Endothelial cell of umbilical vein (primary cell): ENCODE data around the gene TMPRSS13. TPM values are rescaled to one million over a fixed set of nuclear protein-coding genes. Genes with fewer than 3 reads are reported as not detected.

ENCODE experiments used
- BruUV-seq: library from RNA; stranded (reverse); fragments of 400-500 nt; replicated peaks from 2 replicates; lab custom pipeline; 2021; lab: Mats Ljungman, UMichigan
- CTCF ChIA-PET: fragments of 300-600, 350-600 bp; sonication (Branson Sonifier 250); formaldehyde crosslinking; loops from one replicate; lab custom pipeline; 2021; ENCODE audit warnings: antibody characterized with exemption, inconsistent platforms; lab: Charles Lee
- POLR2A ChIA-PET: fragments of 300-600, 350-600 bp; sonication (Branson Sonifier 250); formaldehyde crosslinking; loops from one replicate; lab custom pipeline; 2021; ENCODE audit warnings: antibody characterized with exemption, inconsistent platforms; lab: Charles Lee
- DNase-seq: peaks from one replicate; pipeline ENCODE4 v3.0.0-alpha.2; 2011; ENCODE audit warnings: low read depth, low spot score
- FAIRE-seq: peaks from 2 replicates; lab custom pipeline; 2011; peaks lifted over from hg19 to GRCh38; lab: Jason Lieb, UNC
- H2AFZ ChIP-seq: 2 replicates; pipeline ENCODE4 v1.6.0; 2012; ENCODE audit warnings: low read depth, low read length, control low read depth, inconsistent platforms
- H3K27ac ChIP-seq: 2 replicates; pipeline ENCODE4 v1.5.1; 2011; ENCODE audit warnings: low read depth, mild to moderate bottlenecking, control low read depth, low read length, moderate library complexity; ENCODE audit not compliant: insufficient read depth
- H3K27me3 ChIP-seq, 2 experiments: 2 replicates each; pipeline versions ENCODE4 v1.6.0 to v1.6.1; 2011; ENCODE audit warnings: low read length in 2 of 2, mixed read lengths in 1 of 2; ENCODE audit not compliant: control insufficient read depth in 2 of 2, insufficient read depth in 2 of 2
- H3K36me3 ChIP-seq, 2 experiments: 2 replicates in 1 of 2; 3 replicates in 1 of 2; pipeline ENCODE4 v1.5.1; 2011; ENCODE audit warnings: low read length in 2 of 2, mild to moderate bottlenecking in 1 of 2, moderate library complexity in 1 of 2; ENCODE audit not compliant: control insufficient read depth in 2 of 2, insufficient read depth in 2 of 2; ENCODE audit errors: extremely low read depth in 1 of 2
- H3K4me1 ChIP-seq: 3 replicates; pipeline ENCODE4 v1.5.1; 2011; ENCODE audit warnings: mild to moderate bottlenecking, low read length; ENCODE audit not compliant: control insufficient read depth, insufficient read depth; ENCODE audit errors: extremely low read depth
- H3K4me2 ChIP-seq: 2 replicates; pipeline ENCODE4 v1.6.1; 2011; ENCODE audit warnings: low read length, control low read depth, mixed read lengths; ENCODE audit not compliant: insufficient read depth
- H3K4me3 ChIP-seq, 3 experiments: fragments of 200-600 bp in 1 of 3; sonication (generic), shearing (Covaris generic) in 1 of 3; replicated peaks in 1 of 3; 2 replicates each; pipeline ENCODE4 v1.5.1; 2011 to 2016; ENCODE audit warnings: control low read depth in 3 of 3, low read length in 3 of 3, mild to moderate bottlenecking in 2 of 3, inconsistent platforms in 1 of 3, low read depth in 1 of 3, moderate library complexity in 1 of 3; ENCODE audit not compliant: insufficient read depth in 1 of 3
- H3K79me2 ChIP-seq: 2 replicates; pipeline ENCODE4 v1.6.0; 2012; ENCODE audit warnings: low read length, inconsistent platforms; ENCODE audit not compliant: control insufficient read depth, insufficient read depth
- H3K9ac ChIP-seq: replicated peaks from 2 replicates; pipeline ENCODE3; 2011; ENCODE audit warnings: low read length, control low read depth; ENCODE audit not compliant: insufficient read depth; ENCODE audit errors: extremely low read depth
- H3K9me1 ChIP-seq: replicated peaks from 3 replicates; pipeline ENCODE4 v1.6.0; 2011; ENCODE audit warnings: mild to moderate bottlenecking, low read length; ENCODE audit not compliant: control insufficient read depth, insufficient read depth; ENCODE audit errors: extremely low read depth
- H3K9me3 ChIP-seq: replicated peaks from 2 replicates; pipeline ENCODE4 v1.5.1; 2012; ENCODE audit warnings: low read length, inconsistent platforms; ENCODE audit not compliant: control insufficient read depth, insufficient read depth
- H4K20me1 ChIP-seq: replicated peaks from 2 replicates; pipeline ENCODE3; 2011; ENCODE audit warnings: mild to moderate bottlenecking, low read length; ENCODE audit not compliant: control insufficient read depth, insufficient read depth; ENCODE audit errors: extremely low read depth
- EZH2 ChIP-seq: IDR thresholded peaks from 2 replicates; pipeline ENCODE4 v1.6.1; 2012; ENCODE audit warnings: borderline replicate concordance, low read depth, mild to moderate bottlenecking, moderate library complexity, low read length, inconsistent platforms; ENCODE audit not compliant: severe bottlenecking
- FOS ChIP-seq: IDR thresholded peaks from 2 replicates; pipeline ENCODE4 v1.6.1; 2011; ENCODE audit warnings: mild to moderate bottlenecking, low read length, moderate library complexity, borderline replicate concordance; ENCODE audit not compliant: insufficient read depth
- GATA2 ChIP-seq: IDR thresholded peaks from 2 replicates; pipeline ENCODE4 v1.7.0; 2011; ENCODE audit warnings: low read depth, mild to moderate bottlenecking, moderate library complexity, mixed read lengths, low read length; ENCODE audit not compliant: insufficient read length, insufficient read depth
- JUN ChIP-seq: IDR thresholded peaks from 2 replicates; pipeline ENCODE4 v1.6.1; 2011; ENCODE audit warnings: borderline replicate concordance, low read depth; ENCODE audit not compliant: insufficient read length, insufficient read depth
- MAX ChIP-seq: IDR thresholded peaks from 2 replicates; pipeline ENCODE4 v1.6.1; 2011; ENCODE audit not compliant: insufficient read depth, insufficient read length
- MYC ChIP-seq: IDR thresholded peaks from one replicate; pipeline ENCODE4 v1.6.1; 2011; ENCODE audit warnings: mild to moderate bottlenecking, low read depth, low read length
- POLR2A ChIP-seq: IDR thresholded peaks from 2 replicates; pipeline ENCODE4 v1.6.1; 2012; ENCODE audit warnings: low read depth, mild to moderate bottlenecking, control low read depth, low read length
- POLR2AphosphoS5 ChIP-seq: IDR thresholded peaks from 2 replicates; pipeline ENCODE4 v1.6.1; 2012; ENCODE audit warnings: low read depth, mild to moderate bottlenecking, control low read depth, low read length, moderate library complexity; ENCODE audit not compliant: insufficient read depth
- dilution Hi-C: fragments of 300-500 bp; cut with MboI; formaldehyde crosslinking; loops from one replicate; pipeline ENCODE4 v1.15.0; 2019; ENCODE audit warnings: low sequenced_read_pairs; ENCODE audit not compliant: extremely low pct_ligation_motif_present
- intact Hi-C: fragments of 100-400 bp; cut with micrococcal nuclease; formaldehyde crosslinking; loops from one replicate; pipeline ENCODE4 v1.10.0; 2022
- polyA plus RNA-seq, 4 experiments: library from polyadenylated mRNA; depleted of rRNA in 3 of 4; stranded (reverse) in 3 of 4; unstranded in 1 of 4; fragments of >200 nt; gene quantifications; 2 replicates each; pipeline versions ENCODE4 v1.2.1 to v1.2.3, GENCODE V29; 2011 to 2012; ENCODE audit warnings: missing spikeins in 1 of 4
- total RNA-seq: library from RNA; stranded (reverse); gene quantifications from 2 replicates; pipeline ENCODE4 v1.2.3, GENCODE V29; 2021
- TF ChIP-seq, protein P1 (sequence below), 2 donors: IDR thresholded peaks; 1 replicate in 1 of 2; 2 replicates in 1 of 2; pipeline ENCODE4 v1.5.1; 2011; ENCODE audit warnings: low read length in 2 of 2, mild to moderate bottlenecking in 2 of 2, moderate library complexity in 2 of 2, control low read depth in 1 of 2, inconsistent platforms in 1 of 2, low read depth in 1 of 2; ENCODE audit not compliant: insufficient read depth in 1 of 2; ENCODE audit errors: extremely low read depth in 1 of 2

Gene TMPRSS13
- total and polyA plus RNA-seq, 2 donors (not counting 3 experiments of a cell fraction or from before 2014, with no cell fraction given): 0.22 to 0.46 TPM

GRCh38 chr11:117891362-117891761, 37.8 kb downstream of the TMPRSS13 start:
- Histone ChIP-seq H3K4me3 (no peak overlapping the region), H4K20me1 (no peaks in the 10 kb centered on the region), H3K4me1 (no peaks in the 10 kb centered on the region), H3K9me3 (no peaks in the 10 kb centered on the region), H3K36me3 (no peaks in the 10 kb centered on the region), H3K9me1 (no peaks in the 10 kb centered on the region), H3K79me2 (no peaks in the 10 kb centered on the region), H2AFZ (no peak overlapping the region), H3K27me3 (peaks cover 3 to 13% of the 10 kb centered on the region in 2 experiments), H3K9ac (no peak overlapping the region), H3K4me2 (no peak overlapping the region), H3K27ac (no peak overlapping the region)
- no TSS peak for BruUV-seq
- dilution Hi-C loops: no loop called here
- intact Hi-C loops: no loop called here
- FAIRE-seq: no peak
- TF ChIP-seq EZH2 (no peak), JUN (no peak), MYC (no peak), GATA2 (no peak)
- TF ChIP-seq, protein P1, sequence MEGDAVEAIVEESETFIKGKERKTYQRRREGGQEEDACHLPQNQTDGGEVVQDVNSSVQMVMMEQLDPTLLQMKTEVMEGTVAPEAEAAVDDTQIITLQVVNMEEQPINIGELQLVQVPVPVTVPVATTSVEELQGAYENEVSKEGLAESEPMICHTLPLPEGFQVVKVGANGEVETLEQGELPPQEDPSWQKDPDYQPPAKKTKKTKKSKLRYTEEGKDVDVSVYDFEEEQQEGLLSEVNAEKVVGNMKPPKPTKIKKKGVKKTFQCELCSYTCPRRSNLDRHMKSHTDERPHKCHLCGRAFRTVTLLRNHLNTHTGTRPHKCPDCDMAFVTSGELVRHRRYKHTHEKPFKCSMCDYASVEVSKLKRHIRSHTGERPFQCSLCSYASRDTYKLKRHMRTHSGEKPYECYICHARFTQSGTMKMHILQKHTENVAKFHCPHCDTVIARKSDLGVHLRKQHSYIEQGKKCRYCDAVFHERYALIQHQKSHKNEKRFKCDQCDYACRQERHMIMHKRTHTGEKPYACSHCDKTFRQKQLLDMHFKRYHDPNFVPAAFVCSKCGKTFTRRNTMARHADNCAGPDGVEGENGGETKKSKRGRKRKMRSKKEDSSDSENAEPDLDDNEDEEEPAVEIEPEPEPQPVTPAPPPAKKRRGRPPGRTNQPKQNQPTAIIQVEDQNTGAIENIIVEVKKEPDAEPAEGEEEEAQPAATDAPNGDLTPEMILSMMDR (IDR thresholded peaks at IDR 0.05; ENCODE audit: extremely low read depth in 1 of 2, insufficient read depth in 1 of 2, low read depth in 1 of 2, low read length in 2 of 2): no peak
- CTCF ChIA-PET: interaction anchor here (1.1 to 3.9 kb wide), 5 partner anchors 8 to 84 kb away, joined by 3 to 16 read pairs (median 4); no protein-coding TSS in a partner anchor
- POLR2A ChIA-PET: no interaction called here
- no peak for DNase-seq

GRCh38 chr11:117888139-117888566, 41.0 kb downstream of the TMPRSS13 start:
- Histone ChIP-seq H3K9me1 (no peaks in the 10 kb centered on the region), H3K9me3 (no peaks in the 10 kb centered on the region), H2AFZ (no peak overlapping the region), H3K9ac (no peak overlapping the region), H3K36me3 (no peaks in the 10 kb centered on the region), H3K4me2 (no peak overlapping the region), H3K27ac (no peak overlapping the region), H3K4me1 (no peaks in the 10 kb centered on the region), H3K4me3 (no peak overlapping the region), H4K20me1 (no peaks in the 10 kb centered on the region), H3K27me3 (peaks cover 7 to 10% of the 10 kb centered on the region in 2 experiments), H3K79me2 (no peaks in the 10 kb centered on the region)
- TF ChIP-seq GATA2 (no peak), POLR2AphosphoS5 (no peak), MYC (no peak), JUN (no peak), EZH2 (no peak), POLR2A (no peak), FOS (no peak), MAX (no peak)
- TF ChIP-seq, protein P1 (IDR thresholded peaks at IDR 0.05; ENCODE audit: extremely low read depth in 1 of 2, insufficient read depth in 1 of 2, low read depth in 1 of 2, low read length in 2 of 2): no peak
- ChIA-PET CTCF (no interaction called here), POLR2A (no interaction called here)
- no TSS peak for BruUV-seq
- dilution Hi-C loops: no loop called here
- DNase-seq: no peak
- intact Hi-C loops: no loop called here
- FAIRE-seq: no peak
